Stimulated activated CD4-positive, alpha-beta T cell treated with anti-CD3 and anti-CD28 coated beads, TNF-alpha, amount 100 ng/mL, for 4 hours (primary cell): ENCODE results near the gene GLB1L3.
"Not testable (repeated sequence)": the region's sequence is repeated elsewhere in the genome, so short reads cannot be mapped to it uniquely, and the experiment has no call there.

Experiments
- DNase-seq, 3 experiments: peaks; one replicate each; pipeline ENCODE4 v3.0.0-alpha.2; 2020; ENCODE audit warnings: low read depth in 3 of 3

Gene GLB1L3

DNA sequence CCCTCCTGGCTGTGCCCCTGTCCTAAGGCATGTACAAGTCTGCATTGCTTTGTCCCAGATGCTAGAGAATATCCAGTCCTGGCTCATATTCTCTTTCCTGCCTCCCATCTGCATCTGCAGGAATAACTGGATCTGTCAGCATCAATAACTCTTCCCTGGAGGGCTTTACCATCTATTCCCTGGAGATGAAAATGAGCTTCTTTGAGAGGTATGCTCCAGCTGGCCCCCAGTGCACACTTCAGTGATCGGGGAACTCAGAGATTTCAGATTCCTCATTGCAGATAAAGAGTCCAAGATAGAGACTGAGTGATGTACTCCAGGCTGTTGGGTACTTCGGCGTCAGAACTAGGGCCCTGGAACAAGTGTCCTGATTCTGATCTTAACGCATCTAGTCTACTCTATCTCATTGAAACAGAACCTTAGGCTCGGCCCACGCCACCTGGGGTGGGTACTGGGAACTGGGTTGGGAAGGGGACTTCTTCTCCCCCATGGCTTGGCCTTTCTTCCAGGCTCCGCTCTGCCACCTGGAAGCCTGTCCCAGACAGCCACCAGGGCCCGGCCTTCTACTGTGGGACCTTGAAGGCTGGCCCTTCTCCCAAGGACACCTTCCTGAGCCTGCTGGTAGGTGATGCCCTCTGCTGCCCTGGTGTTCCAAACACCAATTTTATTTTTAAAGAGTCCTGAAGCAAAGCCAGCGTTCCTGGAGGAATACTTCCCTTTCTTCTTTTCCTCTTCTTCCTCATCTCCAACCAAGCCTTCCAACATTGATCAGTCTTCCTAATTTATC, 37.8 kb downstream of the GLB1L3 start:
- no peak for DNase-seq

- no peak for DNase-seq
These were observed 40.9 kb downstream of the GLB1L3 start for GRCh38 chr11:134317103-134317502.

GRCh38 chr11:134321373-134321772, 45.2 kb downstream of the GLB1L3 start:
- DNase-seq: not testable (repeated sequence)

DNA sequence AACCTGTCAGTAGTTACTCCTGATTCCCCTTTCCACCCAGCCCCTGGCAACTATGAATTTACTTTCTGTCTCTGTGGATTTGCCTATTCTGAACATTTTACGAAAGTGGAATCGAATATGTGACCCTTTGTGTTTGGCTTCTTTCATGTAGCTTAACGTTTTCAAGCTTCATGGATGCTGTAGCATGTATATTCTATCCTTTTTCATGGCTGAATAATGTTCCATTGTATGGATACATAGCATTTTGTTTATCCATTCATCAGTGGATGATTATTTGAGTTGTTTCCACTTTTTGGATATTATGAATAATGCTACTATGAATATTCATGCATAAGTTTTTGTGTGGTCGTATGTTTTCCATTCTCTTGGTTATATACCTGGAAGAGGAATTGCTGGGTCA, 46.4 kb downstream of the GLB1L3 start:
- DNase-seq: no peak

- DNase-seq: no peak
These were observed 52.3 kb downstream of the GLB1L3 start for GRCh38 chr11:134328433-134328832.

DNA sequence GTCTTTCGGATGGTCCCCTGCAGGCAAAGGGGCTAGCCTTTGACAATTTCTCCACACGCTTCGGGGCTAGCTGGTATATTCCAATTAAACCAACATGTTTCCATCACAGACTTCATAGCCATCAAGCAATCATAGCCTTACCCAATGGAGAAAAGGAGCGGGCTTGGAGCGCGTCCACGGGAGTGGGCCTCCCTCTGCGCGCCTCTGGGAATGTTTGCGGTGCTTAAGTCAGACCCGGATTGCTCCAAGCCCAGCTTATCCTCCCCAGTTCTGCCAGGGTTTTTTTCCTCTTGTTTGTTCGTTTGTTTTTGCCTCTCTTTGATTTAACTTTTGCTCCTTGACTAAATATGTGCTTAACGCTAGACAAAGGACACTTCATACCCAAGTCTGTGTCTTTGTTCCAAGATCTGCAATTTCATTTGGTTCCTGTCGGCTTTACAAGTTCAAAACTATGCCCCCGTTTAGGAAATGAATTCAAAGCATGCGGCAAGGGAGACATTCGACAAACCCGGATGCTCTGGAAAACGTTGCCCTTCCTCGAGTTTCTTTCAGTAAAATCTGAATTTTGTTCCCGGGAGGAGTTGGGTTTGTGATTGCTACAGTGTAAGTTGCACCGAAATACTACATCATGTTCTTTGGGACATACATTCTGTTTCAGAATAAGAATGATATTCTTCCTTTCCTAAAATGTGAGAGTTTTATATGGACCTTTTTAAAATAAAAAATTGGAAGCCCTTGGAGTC, 54.6 kb downstream of the GLB1L3 start:
- DNase-seq: no peak

DNA sequence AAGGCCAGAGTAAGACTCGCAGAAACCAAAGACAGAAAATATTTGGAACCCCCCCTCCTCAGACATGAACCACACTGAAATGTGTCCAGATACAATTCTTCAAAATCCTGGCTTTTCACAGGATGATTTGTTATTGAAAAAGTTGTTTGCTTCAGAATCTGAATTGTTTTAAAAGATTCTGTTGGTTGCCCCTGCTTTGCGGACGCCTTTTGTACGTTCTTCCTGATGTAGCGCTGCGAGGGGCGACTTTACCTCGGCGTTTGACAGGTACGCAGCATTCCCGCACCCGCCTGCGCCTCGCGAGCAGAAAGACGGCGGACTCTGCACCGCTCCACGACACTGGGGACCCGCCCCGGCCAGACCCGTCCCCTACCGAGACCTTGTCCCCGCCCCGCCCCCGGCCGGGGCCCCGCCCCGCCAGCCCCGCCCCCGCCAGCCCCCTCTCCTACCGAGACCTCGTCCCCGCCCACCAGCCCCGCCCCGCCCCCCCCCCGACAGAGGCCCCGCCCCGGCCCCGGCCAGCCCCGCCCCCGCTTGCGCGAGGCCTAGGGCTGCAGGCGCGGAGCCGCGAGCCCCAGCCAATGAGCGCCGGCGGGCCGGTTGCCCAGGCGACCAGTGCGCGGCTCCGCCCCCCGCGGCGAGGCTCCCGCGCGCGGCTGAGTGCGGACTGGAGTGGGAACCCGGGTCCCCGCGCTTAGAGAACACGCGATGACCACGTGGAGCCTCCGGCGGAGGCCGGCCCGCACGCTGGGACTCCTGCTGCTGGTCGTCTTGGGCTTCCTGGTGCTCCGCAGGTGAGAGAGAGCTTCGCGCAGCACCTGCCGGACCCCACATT, 55.4 kb downstream of the GLB1L3 start, which contains the start of gene GLB1L2:
Gene GLB1L2, plus strand, starts transcription at position 635 of the 835 bp plus-strand sequence. Its CDS starts 74 bp downstream, at position 709.
- peak; percentile 60 to 71 (median 61) for DNase-seq

- peak in 1 of 3 experiments; percentile 4 for DNase-seq
These were observed 56.0 kb downstream of the GLB1L3 start for GRCh38 chr11:134332189-134332631.

- no peak for DNase-seq
These were observed 56.6 kb downstream of the GLB1L3 start for GRCh38 chr11:134332782-134333181.

DNA sequence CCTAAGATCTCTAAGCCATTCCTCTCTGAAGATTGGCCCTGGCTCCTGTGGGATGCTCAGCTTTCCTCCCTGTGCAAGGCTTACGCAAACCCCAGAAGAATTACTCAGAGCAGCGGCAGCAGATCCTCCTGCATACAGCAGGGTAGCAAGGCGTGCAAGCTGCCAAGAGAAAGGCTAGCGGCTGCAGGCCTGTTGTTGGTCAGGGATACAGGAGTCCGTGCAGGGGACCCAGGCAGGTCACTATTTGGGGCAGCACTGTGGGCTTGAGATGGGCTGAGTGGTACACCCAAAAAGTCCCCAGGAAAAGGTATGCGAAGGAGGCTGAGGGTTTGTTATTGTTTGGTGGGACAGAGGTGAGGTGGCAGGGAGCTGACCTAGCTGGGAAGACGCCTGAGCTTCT, 57.1 kb downstream of the GLB1L3 start:
- DNase-seq: no peak

- no peak for DNase-seq
These were observed 57.8 kb downstream of the GLB1L3 start for GRCh38 chr11:134333946-134334345.

DNA sequence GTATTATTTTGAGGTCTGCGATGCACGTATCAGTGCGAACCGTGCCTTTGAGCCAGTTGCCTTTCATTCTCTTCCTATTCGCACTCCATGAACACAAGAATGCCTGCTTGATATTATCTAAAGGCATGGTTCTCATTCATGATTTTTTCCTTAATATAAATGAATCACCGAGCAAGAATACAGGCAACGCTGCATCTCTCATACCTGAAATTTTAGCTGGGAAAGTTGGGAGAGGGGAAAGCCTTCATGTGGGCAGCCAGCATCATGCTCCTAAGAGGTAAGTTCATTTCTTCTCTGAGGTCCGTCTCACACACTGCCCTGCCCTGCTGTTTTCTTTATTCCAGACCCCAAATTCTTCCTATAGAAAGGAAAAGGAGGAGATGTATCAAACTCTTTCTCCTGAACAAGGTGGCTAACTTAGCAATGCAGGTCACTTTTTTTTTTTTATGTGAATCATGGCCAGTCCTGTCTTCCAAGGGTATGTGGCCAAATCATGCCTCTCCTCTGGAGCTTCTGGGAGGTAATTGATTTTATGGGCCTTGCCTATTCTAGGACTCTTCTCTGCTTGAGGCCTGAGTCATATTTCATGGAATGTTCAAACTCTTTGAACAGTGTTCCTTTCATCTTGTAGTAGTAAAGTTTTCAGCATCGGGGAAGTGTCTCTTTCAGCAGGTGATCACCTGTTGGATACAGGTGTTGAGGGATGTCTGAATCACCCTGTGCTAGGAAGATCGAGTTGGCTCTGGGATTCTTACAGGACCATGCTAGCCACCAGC, 58.8 kb downstream of the GLB1L3 start:
- DNase-seq: no peak

- no peak for DNase-seq
These were observed 60.9 kb downstream of the GLB1L3 start for GRCh38 chr11:134337051-134337450.

GRCh38 chr11:134338068-134338467, 61.9 kb downstream of the GLB1L3 start:
- DNase-seq: no peak

- no peak for DNase-seq
These were observed 62.5 kb downstream of the GLB1L3 start for GRCh38 chr11:134338654-134339053.

DNA sequence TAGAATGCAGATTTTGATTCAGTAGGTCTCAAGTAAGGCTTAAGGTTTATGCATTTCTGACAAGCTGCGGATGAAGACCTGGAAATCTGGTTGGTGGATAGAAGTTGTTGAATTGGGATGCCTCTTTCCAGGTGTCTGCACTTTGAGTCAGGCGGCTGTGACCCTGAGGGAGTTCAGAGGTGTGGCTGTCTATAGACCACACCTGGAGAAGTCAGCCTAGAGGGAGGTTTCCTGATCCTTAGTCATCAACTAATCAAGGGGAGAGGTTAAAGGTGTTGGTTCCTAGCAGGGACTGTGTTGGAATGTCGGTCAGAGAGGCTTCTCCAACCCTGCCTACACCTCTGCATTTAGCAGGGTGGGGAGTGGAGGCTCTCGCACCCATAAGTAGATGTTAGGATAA, 63.6 kb downstream of the GLB1L3 start:
- no peak for DNase-seq

DNA sequence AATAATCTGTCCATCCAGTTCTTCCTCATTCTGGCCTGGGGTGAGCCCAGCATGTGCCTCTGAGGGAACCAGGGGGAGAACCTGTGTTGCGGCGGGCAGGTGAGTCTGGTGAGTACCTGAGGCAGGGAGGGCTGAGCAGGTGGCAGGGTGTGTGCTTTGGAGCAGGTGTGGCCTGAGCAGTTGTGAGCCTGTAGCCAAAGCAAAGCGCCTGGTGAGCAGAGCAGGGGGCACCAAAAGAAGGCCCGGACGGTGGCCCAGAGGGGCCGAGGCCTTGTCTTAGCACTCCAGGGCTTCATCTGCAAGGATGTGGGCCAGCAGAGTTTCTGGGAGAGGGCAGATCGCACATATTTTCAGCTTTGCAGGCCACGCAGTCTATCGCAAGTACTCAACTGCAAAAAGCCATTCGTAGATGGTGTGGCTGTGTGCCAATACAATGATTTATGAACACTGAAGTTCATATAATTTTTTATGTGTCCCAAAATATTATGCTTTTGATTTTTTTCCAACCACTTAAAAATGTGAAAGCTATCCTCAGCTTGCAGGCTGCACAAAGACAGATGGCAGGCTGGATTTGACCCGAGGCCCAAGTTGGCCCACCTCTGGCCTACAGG, 64.3 kb downstream of the GLB1L3 start:
- no peak for DNase-seq

DNA sequence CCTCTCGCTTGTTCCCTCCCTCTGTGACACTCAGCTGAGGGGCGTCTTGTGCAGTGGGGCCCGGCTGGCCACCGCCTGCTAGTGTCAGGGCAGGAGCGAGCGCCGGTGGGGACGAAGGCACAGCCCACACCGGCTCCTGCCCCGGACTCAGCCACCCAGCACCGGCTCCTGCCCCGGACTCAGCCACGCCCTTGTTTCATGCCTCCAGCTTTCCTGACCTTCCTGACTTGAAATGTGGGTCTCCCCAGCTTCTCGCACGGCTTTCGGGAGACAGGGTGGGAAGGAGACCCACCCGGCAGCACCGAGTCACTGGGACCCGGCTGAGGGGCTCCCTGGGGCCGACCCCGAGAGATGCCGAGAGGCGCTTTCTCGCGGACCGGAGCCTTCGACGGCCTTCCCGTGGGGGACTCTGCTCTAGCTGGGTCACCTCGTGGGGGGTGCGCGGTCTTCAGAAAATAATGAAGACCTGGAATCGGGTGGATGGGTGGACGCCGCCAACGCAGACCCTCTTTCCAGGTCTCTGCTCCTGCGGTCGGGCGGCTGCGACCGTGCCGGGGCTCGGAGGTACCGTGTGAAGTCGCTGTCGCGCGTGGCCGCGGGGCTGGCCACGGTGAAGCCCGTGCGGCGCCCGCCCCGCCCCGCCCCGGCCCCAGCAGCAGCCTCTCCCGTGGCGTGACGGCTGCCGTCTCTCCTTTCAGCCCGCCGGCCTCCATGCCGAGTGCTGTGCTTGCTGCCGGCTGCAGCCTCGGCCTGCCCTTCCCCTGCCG, 65.8 kb downstream of the GLB1L3 start:
- DNase-seq: no peak

DNA sequence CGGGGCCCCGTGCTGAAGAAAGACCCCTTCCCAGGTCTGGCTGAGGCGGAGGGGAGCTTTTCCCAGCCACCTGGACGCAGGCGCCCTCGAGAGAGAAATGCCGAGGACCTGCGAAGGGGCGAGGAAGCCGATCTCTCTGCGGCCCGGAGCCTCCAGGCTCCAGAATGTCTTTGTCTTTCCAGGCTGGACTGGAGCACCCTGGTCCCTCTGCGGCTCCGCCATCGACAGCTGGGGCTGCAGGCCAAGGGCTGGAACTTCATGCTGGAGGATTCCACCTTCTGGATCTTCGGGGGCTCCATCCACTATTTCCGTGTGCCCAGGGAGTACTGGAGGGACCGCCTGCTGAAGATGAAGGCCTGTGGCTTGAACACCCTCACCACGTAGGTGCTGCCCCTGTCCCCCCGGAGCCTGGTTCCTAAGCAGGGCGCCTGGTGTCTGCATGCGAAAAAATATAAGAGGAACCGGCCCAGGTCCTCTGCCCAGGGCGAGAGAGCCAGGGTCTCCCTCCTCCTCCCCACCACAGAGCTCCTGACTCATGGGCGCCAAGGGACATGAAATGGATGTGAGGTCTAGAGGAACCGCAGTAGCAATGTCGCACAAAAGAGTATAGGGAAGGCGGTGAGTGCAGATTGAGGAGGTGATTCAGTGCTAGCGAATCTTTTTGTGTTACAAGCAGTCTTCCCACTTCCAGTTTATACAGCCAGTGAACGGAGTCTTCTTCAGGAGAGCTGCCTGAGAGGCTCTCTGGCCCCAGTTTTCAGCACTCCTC, 66.6 kb downstream of the GLB1L3 start:
- DNase-seq: no peak
